Eye (tissue), 1 donor: ENCODE measurements around the gene GPR42.

ENCODE experiments used
- DNase-seq: peaks from one replicate; pipeline ENCODE4 v3.0.0-alpha.2; 2015

GPR42 gene, protein sequence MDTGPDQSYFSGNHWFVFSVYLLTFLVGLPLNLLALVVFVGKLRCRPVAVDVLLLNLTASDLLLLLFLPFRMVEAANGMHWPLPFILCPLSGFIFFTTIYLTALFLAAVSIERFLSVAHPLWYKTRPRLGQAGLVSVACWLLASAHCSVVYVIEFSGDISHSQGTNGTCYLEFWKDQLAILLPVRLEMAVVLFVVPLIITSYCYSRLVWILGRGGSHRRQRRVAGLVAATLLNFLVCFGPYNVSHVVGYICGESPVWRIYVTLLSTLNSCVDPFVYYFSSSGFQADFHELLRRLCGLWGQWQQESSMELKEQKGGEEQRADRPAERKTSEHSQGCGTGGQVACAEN

DNA sequence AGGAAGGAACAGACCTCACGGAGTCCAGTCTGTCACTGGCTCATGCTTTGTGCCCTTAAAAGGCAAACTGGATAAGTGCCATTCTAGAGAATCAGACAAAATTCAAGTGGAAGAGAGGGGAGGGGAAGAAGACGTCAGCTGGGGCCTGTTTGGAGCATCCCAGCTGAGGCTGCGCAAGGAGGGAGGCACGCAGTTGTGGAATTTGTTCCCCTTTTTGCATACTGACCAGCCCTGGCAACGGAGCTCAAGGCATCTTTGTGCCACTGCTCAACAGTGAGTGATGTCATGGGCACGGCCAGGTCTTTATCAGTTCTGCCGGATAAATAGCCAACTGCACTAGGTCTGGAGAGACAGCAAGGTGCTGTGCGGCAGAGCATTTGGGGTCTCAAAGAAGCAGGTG is at the start of gene GPR42:
Gene GPR42, plus strand, starts transcription at position 347 of the 400 bp plus-strand sequence. CDS start 292 bp downstream, outside the sequence.
- DNase-seq: no peak

- no peak for DNase-seq
Measured at GRCh38 chr19:35321291-35321690, 49.6 kb upstream of the GPR42 start.

DNA sequence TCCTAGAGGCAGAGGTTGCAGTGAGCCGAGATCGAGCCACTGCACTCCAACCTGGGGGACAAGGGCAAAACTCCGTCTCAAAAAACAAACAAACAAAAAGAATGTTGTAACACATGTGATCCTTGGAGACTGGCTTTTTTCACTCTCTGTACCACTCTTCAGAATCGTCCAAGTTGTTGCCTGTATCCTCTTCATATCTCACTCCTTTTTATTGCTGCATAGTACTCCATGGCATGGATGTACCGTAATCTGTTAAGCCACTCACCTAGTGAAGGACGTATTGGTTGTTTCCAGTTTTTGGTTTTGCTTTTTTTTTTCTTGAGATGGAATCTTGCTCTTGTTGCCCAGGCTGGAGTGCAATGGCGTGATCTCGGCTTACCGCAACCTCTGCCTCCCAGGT is 48.9 kb upstream of the GPR42 start:
- no peak for DNase-seq

DNA sequence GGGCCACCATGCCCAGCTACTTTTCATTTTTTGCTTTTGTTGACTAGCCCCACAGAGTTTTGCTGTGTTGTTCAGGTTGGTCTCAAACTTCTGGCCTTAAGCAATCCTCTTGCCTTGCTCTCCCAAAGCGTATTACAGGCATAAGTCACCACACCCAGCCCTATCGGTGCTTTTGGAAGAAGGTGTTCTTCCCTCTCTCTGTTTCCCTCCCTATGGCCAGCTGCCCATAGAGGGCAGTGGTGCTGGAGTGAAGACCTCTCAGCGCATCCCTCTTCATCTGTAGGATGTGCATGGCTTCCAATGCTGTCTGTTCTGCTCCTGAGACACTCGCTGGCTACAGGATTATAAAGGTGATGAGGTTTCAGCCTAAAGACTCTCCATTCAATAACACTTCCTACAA is 43.2 kb upstream of the GPR42 start:
- DNase-seq: no peak

DNA sequence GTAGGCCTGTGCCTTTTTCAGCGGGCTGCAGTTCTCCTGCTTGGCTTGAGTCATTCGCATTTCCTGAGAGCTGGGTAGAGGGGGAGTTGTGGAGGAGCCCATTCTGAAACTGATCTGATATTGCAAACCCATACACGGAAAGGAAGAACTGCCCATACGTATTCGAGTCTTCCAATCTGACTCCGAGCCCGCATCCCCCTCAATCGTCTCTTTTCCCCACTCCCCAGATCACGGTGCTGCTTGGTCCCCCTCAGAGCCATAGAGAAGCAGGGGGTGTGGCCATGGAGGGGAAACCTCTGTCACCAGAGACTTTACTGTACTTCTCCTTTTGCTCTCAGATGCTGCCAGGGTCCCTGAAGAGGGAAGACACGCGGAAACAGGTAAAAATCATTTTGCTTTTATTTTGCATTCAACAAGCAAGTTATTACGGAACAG is 42.0 kb upstream of the GPR42 start, which contains the start of gene CD22:
Gene CD22, plus strand, starts transcription at position 337 of the 435 bp plus-strand sequence. CDS start 2,854 bp downstream, outside the sequence.
- DNase-seq: no peak

GRCh38 chr19:35329323-35329722 is 41.5 kb upstream of the GPR42 start:
- DNase-seq: no peak

- DNase-seq: no peak
Measured at GRCh38 chr19:35330475-35330874, 40.4 kb upstream of the GPR42 start.

- no peak for DNase-seq
Measured at GRCh38 chr19:35331551-35332214, 39.2 kb upstream of the GPR42 start.

- no peak for DNase-seq
Measured at GRCh38 chr19:35332817-35333216, 38.1 kb upstream of the GPR42 start.

- DNase-seq: no peak
Measured at GRCh38 chr19:35334144-35334753, 36.6 kb upstream of the GPR42 start.

DNA sequence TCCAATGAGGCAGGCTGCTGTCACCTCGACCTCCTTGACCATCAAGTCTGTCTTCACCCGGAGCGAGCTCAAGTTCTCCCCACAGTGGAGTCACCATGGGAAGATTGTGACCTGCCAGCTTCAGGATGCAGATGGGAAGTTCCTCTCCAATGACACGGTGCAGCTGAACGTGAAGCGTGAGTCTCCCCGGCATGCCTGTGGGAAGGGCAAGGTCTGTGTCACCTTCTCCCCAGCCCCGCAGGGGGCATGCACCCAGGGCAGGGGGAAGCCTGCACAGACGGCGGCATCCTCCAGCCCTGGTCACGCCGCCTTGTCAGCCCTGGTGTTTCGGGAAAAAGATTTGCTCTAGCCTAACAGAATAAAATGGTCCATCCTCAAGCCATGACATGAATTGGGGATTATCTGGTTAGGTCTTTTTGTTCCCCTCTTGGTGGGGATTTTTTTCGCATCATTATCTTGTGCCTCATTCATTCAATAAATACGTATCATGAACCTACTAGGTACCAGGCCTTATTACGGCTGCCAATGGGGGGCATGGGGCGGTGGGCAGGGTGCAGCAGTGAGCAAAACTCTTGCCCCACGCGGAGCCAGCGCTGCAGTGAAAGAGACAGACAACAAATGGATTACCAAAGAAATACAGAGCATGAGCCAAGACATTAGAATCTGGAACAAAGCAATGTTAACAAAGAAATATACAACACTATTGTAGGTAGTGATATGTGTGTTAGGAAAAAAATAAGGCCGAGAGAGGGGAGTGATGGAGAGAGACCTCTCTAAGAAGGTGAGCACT is 34.5 kb upstream of the GPR42 start:
- no peak for DNase-seq

DNA sequence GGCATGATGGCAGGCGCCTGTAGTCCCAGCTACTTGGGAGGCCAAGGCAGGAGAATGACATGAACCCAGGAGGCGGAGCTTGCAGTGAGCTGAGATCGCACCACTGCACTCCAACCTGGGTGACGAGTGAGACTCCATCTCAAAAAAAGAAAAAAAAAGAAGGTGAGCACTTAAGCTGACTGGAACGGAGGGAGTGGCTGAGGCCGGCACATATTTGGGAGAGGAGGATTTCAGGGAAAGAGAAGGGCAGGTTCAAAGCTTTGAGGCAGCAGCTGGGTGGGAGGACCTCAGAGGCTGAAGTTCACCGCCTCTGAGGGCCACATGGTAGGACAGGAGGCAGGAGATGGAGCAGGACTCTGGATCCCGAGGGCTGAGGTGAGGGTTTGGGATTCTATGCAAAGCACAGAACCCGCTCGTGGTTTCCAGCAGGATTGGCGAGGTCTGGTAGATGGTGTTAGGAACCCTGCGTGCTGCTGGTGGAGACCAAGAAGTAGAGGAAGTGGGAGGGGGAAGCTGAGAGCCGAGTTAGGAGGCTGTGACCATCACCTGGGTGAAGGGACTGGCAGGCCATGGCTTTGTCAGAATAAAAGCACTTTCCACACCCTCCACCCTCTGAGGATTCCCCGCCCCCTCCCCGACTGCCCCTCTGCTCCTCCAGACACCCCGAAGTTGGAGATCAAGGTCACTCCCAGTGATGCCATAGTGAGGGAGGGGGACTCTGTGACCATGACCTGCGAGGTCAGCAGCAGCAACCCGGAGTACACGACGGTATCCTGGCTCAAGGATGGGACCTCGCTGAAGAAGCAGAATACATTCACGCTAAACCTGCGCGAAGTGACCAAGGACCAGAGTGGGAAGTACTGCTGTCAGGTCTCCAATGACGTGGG is 33.5 kb upstream of the GPR42 start:
- DNase-seq: no peak

DNA sequence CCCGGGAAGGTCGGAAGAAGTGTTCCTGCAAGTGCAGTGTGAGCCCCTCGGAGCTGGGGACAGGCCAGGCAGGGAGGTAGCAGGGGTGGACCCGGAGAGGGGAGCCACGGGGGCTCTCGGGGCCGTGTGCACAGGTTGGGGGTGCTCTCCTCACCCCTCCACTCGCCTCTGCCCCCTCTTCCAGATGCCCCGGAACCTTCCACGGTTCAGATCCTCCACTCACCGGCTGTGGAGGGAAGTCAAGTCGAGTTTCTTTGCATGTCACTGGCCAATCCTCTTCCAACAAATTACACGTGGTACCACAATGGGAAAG is 32.9 kb upstream of the GPR42 start:
- DNase-seq: no peak

DNA sequence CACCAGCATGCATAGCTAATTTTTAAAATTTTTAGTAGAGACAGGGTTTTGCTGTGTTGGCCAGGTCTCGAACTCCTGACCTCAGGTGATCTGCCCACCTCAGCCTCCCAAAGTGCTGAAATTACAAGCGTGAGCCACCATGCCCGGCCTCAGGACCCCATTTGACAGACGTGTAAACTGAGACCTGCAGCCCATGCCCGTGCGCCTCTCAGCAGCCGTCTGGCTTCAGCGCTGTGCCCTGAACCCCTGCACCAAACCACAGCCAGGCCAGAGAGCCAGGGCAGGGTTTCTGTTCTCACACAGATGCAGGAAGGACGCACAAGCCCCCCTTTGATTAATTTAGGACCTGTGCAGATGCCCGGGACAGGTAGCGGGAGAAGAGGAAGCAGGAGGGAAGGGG is 30.4 kb upstream of the GPR42 start:
- no peak for DNase-seq

GRCh38 chr19:35341006-35341405 is 29.9 kb upstream of the GPR42 start:
- no peak for DNase-seq

- DNase-seq: no peak
Measured at GRCh38 chr19:35341565-35342225, 29.2 kb upstream of the GPR42 start.

GRCh38 chr19:35342430-35342829 is 28.4 kb upstream of the GPR42 start:
- peak; percentile 49 for DNase-seq

GRCh38 chr19:35344511-35345031 is 26.3 kb upstream of the GPR42 start:
- no peak for DNase-seq

DNA sequence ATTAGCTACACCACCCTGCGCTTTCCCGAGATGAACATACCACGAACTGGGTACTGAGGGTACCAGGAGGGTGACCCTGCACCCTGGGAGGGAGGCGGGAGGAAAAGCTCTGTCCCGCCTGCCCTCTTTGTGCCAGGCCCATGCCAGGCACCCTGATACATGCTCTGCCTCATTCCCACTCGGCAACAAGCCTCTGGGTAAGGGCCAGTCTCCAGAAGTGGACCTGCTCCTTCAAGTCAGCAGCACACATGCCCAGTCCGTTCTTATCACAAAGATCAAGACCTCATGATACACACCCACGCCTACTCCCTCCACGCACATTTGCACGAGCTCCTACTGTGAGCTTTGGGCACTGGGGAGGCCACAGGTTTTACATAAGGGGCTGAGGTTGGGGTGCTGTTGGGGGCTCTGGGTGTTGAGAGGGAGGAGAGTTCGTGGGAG is 25.2 kb upstream of the GPR42 start:
- no peak for DNase-seq

DNA sequence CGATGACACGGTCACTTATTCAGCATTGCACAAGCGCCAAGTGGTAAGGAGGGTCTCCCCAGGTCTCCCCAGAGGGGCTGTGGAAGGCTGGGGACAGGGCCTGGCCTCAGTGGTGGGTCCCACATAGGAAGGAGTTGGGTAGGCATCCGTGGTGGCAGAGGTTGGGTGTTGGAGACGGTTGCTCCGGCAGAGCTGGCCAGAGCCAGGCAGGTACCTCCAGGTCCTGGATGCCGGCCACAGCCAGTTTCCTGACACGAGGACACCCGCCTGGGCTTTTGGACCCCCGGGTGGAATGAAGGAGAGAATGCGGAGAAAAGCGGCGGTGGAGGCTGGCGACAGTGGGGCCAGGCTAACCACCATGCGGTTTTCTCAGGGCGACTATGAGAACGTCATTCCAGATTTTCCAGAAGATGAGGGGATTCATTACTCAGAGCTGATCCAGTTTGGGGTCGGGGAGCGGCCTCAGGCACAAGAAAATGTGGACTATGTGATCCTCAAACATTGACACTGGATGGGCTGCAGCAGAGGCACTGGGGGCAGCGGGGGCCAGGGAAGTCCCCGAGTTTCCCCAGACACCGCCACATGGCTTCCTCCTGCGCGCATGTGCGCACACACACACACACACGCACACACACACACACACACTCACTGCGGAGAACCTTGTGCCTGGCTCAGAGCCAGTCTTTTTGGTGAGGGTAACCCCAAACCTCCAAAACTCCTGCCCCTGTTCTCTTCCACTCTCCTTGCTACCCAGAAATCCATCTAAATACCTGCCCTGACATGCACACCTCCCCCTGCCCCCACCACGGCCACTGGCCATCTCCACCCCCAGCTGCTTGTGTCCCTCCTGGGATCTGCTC is 24.4 kb upstream of the GPR42 start:
- no peak for DNase-seq
